GM21528 (cell line): ENCODE measurements around the gene CDC16.
"Not testable (repeated sequence)": the region's sequence is repeated elsewhere in the genome, so short reads cannot be mapped to it uniquely, and the experiment has no call there.

ENCODE experiments used
- ATAC-seq: cut with Tn5 transposase; IDR thresholded peaks from one replicate; pipeline ENCODE4 v1.9.1; 2021; ENCODE audit warnings: mild to moderate bottlenecking, moderate library complexity; ENCODE audit not compliant: unreplicated experiment, low FRiP score

CDC16 gene, protein sequence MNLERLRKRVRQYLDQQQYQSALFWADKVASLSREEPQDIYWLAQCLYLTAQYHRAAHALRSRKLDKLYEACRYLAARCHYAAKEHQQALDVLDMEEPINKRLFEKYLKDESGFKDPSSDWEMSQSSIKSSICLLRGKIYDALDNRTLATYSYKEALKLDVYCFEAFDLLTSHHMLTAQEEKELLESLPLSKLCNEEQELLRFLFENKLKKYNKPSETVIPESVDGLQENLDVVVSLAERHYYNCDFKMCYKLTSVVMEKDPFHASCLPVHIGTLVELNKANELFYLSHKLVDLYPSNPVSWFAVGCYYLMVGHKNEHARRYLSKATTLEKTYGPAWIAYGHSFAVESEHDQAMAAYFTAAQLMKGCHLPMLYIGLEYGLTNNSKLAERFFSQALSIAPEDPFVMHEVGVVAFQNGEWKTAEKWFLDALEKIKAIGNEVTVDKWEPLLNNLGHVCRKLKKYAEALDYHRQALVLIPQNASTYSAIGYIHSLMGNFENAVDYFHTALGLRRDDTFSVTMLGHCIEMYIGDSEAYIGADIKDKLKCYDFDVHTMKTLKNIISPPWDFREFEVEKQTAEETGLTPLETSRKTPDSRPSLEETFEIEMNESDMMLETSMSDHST

DNA sequence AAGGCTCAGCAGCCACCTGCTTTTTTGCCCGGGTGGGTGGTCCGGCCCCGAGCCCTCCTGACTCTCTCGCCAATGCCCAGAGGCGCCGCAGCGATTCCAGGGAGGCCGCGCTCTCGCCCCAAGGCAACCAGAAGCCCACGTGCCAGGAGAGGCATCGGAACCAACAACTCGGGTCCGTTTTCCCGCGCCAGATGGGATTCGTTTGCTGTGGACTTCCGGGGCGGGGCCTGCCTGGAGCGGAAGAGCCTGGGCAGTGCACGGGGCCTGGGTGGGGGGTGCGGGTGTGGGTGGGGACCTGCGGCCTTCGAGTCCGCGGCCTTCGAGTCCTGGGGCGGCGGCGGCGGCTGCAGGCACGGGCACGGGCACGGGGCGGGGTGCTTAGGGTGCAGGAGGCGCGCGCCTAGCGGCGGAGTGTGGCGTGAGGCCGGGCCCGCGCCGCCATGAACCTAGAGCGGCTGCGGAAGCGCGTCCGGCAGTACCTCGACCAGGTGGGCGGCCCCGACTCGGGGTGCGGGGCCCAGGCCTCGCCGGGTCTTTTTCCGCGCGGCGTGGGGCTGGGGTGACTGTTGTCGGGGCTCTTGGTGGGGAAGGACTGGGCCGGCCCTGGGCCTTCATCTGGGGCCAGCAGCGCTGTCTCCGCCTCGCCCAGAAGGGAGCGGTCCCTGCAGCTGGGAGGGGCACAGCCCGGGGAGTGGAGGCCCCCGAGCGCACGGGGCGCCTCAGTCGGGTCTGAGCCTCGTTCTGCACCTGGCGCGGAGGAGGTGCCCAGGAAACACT is at the start of gene CDC16:
CDC16 (plus strand) TSS at position 253 of the 777 bp plus-strand sequence; CDS start at position 441, 188 bp downstream.
- ATAC-seq: peak; percentile 90

DNA sequence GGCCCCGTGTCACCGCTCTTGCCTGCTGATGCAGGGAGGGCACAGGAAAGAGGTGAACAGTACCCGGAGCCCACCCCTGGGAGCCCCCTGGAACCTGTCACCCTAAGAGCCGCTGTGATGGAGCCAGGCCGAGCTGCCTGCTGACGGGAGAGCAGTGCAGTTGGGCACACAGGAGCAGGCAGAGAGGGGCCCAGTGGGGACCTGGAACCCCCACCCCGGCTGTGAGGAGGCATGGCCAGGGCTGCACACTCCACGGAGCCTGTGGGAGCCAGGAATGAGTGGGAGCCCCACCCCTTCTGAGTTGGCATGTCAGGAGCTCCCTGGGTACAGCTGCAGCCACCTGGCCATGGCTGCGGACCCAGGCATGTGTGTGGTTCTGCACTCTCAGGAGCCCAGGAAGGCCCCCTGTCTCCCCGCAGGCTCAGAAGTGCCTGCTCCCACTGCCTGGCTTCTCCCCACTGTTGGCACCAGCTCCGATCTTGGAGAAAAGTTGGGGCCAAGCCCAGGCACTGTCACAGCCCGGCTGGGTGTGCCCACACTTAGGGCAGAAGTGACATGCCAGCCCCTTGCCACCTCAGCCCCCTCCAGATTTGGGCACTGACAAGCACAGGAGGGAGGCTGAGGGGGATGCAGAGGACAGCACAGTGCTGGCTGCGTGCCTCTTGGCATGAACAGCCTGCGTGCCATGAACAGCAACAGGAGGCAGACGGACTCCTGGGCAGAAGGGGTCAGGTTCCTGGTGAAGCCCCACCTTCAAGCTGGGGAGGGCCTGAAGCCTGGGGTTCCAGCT is 49.3 kb upstream of the CDC16 start:
- no peak for ATAC-seq

DNA sequence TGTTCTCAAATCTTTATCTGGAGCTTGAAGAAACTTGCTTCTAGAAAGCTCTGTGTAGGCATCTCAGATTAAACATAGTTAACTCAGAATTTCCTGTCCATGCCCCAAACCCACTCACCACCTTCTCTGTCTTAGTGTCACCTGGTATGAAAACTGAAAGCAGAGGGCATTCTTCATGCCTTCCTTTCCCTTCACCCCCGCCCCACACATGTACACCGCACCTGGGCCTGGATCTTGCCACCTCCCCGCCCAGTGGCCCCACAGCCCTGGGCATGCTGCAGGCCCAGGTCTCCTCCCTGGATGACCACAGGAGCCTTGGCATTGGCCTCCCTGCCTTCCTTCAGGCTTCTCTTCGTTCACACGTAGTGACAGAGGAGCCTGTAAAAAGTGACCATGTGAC is 39.8 kb upstream of the CDC16 start:
- ATAC-seq: no peak

DNA sequence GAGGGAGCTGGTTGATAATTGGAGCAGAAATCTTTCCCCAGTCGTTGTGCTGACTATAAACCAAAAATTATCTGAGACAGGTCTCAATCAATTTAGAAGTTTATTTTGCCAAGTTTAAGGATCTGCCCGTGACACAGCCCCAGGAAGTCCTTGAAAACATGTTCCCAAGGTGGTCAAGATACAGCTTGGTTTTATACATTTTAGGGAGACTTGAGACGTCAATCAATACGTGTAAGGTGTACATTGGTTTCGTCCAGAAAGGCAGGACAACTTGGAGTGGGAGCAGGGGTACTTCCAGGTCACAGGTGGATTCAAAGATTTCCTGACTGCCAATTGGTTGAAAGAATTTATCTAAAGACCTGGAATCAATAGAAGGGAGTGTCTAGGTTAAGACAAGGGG is 38.1 kb upstream of the CDC16 start:
- no peak for ATAC-seq

DNA sequence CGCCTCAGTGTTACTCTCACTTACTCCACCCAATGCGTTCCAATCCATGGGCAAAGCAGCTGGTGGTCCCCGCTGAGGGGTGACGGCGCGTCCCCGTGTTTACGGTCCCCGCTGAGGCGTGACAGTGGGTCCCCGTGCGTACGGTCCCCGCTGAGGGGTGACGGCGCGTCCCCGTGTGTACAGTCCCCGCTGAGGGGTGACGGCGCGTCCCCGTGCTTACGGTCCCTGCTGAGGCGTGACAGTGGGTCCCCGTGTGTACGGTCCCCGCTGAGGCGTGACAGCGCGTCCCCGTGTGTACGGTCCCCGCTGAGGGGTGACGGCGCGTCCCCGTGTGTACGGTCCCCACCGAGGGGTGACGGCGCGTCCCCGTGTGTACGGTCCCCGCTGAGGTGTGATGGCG is 36.1 kb upstream of the CDC16 start:
- ATAC-seq: no peak

DNA sequence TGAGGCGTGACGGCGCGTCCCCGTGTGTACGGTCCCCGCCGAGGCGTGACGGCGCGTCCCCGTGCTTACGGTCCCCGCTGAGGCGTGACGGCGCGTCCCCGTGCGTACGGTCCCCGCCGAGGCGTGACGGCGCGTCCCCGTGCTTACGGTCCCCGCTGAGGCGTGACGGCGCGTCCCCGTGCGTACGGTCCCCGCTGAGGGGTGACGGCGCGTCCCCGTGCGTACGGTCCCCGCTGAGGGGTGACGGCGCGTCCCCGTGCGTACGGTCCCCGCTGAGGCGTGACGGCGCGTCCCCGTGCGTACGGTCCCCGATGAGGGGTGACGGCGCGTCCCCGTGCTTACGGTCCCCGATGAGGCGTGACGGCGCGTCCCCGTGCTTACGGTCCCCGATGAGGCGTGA is 35.2 kb upstream of the CDC16 start:
- not testable (repeated sequence) for ATAC-seq

DNA sequence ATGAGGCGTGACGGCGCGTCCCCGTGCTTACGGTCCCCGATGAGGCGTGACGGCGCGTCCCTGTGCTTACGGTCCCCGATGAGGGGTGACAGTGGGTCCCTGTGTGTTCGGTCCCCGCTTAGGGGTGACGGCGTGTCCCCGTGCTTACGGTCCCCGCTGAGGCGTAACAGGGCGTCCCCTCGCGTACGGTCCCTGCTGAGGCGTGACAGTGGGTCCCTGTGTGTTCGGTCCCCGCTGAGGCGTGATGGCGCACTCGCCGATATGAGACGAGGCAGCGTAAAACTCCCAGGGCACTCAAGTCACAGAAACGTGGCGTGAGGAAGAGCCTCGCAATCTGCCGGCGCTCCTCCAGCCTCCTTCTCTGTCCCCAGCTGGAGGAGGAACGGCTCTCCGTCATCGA is 34.7 kb upstream of the CDC16 start:
- no peak for ATAC-seq

DNA sequence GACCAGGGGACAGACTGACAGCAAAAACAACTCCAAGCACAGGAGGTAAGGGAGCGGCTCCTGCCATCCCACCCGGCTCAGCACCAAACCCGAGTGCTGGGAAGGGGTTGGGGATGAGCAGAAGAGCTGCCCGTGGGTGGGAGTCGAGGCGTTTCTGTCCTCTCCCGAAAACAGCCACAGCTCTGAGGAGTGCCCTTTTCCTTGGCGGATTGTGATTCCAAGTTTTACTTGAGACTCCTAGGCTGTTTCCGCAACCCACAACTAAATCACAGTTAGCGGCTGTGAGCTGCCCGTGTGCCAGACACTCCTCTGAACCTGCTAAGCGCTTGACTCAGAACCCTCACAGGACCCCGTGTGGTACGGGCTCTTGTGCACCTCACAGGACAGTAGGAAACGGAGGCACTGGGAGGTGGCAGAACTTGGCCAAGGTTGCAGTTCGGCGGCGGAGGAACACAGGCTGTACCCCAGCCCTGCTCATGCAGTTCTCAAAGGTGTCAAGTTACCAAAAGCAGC is 34.2 kb upstream of the CDC16 start:
- no peak for ATAC-seq

DNA sequence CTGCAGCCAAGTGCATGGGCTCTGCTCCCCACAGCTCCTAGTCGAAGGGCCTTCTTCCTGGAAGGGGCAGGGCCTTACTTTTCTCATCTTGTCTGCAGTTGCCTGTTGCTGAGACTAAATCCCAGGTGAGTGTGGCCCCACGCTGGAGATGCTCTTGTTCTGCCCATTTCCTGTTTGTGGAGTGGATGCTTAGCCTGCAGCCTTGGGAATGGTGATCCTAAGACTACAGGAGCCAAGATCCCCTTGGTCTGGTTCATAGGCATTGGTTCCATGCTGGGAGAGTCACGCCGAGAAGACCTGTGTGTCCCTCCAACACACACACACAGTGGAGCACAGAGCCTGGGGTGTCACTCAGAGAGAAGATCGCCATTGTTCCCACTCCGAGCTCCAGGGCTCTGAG is 32.1 kb upstream of the CDC16 start:
- no peak for ATAC-seq

DNA sequence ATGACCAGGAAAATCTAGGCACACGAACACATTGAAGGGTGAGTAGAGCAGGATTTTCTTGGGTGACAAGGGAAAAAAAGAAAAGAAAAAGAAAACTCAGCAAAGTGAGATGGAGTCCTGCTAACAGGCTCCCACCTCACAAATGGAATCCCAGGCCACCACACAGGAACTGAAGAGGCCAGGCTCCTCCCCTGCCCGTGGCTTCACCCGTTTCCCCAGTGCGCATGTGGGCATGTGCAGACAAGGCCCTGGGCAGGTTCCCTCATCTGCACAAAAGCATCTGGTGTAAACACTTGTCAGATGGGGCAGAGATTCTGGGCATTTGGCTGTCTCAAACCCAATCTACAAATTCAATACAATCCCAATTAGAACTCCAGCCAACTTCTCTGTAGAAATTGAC is 31.2 kb upstream of the CDC16 start:
- ATAC-seq: no peak

DNA sequence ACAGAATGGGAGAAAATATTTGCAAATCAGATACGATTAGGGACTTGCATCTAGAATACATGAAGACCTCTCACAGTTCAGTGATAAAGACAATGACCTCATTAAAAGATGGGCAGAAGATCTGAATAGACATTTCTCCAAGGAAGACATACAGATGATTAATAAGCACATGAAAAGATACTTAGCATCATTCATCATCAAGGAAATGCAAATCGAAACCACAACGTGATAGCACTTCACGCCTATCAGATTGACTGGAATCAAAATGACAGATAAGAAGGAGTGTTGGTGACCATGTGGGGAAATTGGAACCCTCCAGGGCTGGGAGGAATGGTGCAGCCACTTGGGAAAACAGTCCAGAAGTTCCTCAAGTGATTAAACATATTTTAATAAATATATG is 29.8 kb upstream of the CDC16 start:
- no peak for ATAC-seq

DNA sequence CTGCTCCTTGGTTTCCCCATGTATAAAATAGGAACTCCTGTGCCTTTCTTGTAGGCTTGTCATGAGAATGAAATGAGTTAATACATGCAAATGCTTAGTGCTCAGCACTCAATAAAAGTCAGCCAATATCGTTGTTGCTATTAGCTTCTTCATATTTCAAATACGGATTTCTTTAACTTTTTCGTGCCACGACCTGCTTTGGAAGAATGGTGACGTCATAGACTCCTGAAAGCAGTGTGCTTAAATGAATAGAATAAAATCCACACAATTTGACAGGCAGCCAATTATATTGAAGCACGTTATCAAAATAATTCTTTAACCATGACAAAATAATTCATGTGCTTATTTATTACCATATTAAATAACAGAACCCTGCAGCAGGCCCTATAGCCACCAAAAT is 26.6 kb upstream of the CDC16 start:
- no peak for ATAC-seq

DNA sequence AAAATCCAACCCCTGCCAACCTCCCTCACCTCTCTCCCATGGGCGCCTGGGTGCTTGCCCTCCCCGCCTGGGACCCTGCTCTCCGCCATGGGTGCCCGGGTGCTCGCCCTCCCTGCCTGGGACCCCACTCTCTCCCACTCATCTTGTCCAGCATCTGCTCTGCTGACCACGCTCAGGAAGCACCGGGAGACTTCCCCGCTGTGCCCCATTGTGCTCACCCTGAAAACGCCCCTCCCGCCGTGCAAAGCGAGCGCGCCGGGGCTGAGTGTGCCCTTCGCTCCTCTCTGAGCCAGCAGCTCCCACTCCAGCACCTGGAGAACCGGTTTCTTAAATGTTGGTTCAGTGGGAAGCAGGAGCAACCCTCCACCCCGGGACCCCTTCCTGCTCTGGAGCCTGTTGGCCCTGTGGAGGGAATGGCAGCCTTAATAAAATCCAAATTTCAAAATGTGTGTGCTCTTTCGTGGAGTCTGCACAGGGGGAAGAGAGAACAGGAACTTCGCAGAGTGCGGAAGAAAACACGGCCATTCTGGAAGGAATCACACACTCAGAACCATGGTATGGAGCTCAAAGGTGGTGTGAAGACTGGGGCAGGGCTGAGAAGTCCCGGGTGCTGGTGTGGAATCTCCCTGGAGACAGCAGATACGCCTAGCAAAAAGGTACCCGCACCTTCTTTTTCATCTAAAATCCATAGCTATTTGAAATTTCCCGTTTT is 23.1 kb upstream of the CDC16 start:
- no peak for ATAC-seq

DNA sequence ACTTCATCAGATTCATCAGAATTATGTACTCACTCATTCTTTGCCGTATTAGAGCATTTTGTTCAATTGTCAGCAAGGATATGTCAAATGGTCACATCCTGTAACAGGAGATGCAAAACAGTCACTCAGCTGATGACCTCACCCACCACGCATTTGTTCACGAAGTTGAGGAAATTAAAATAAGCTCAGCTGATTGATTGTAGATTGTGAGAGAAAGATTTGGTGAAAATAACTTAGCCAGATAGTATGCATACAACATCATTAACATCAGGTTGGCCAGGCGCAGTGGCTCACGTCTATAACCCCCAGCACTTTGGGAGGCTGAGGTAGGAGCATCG is 22.6 kb upstream of the CDC16 start:
- ATAC-seq: no peak

DNA sequence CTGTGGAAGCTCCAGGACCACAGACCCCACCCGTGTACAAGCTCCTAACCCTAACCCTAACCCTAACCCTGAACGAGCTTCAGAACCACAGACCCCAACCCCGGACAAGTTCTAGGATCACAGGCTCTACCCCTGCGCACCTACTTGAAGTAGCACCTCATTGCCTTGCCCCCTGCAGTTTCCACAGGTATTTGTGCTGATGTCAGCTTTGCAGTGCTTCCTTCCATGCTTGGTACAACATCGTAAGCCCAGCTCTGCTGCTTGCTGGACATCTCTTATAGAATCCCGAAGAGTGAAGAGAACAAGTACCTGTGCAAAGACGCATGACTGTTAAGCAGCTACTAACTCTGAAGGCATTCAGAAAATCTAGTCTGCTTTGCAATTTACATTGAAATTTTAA is 20.7 kb upstream of the CDC16 start:
- no peak for ATAC-seq

DNA sequence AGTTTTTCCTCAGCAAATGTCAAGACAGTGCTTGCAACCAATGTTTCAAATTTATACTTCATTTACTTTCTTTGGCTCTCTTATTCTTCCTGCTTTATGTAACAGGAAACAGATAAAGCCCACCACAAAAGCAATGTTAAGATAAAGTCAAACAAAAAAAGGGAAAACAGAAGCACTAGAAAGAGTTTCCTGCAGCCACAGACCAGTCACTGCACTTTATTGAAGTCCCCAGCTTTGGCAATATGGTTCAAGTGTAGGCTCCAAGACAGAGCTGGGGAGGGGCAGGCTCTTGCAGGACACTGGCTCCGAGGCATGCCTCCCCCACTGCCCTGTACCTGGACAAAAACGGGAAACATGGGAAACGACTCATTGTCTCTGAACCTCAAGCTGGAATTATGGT is 15.3 kb upstream of the CDC16 start:
- ATAC-seq: no peak

DNA sequence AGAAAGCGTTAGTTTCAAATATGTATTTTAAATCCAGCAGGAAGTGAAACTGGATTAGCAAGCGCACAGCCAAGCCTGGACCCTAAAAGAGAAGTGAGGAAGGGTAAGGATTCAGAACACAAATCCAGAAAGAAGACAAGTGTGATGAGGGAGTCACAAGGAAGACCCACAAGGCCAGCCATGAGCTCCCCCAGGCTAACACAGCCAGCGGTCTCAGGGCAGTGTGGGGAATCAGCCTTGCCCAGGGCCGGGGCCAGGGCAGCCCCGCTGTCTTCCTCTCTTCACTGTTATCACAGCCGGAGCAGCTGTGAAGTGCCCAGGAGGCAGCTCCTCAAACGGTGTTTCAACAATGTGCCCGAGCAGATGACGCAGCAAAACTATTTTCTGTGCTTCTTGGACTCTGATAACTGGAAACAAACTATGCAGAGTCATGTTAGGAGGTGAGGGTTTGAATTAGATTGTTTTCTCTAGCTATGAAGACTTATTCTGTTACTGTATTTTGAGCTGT is 12.2 kb upstream of the CDC16 start:
- ATAC-seq: no peak

DNA sequence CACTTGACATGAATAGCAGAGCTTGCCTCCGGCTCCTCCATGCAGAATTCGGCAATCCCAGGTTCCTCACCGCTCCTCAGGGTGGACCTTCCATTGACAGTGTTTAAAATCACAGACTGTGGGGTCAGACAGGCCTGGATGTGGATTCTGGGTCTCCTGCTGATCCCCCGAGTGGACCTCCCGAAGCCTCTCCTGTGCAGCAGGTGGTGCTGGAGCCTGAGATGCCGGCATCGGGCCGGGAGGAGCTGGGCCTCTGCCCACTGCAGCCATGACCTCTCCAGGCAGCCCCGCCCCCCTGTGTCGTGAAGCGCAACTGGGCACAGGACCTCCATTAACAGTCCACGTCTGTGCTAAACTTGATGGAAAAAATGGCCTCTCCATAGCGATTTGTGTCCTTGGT is 10.5 kb upstream of the CDC16 start:
- ATAC-seq: no peak

DNA sequence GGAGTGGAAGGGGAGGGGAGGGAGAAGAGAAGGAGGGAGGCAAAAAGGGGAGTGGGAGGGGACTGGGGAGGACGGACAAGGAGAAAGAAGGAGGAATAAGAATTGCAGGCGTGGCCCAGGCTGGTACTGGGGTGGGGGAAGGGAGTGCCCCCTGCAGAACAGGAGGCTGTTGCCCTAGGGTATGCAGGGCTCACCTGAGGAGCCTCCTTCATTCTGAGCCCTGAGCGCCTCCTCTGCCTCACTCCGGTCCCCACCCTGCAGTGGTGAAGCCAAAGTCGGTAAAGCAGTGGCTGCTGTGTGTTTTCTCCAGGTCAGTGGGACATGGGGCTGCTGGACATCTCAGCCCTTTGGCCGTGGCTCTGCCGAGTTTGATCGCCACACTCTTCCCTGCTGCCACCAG is 9.1 kb upstream of the CDC16 start:
- ATAC-seq: no peak

DNA sequence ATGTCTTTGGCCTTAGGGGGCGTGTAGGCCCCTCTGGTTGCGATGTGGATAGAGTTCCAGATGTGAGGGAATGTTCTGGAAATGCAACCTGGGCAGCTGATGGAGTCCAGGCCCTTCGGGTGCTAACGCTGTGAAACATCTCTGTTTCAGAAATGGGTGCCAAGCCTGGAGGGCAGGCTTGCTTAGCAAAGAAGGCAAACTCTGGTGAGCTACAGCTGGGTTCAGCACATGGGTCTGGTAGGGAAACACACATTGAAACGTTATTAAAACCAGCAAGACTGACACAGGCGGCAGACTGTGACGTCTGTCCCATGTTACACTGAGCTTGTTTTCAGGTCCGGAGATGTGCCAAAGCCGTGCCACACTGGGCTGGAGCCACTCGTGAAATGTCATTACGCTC is 8.6 kb upstream of the CDC16 start:
- ATAC-seq: no peak
